GM18498 (cell line): ENCODE results near the gene C11orf52.
"Not testable (repeated sequence)": the region's sequence is repeated elsewhere in the genome, so short reads cannot be mapped to it uniquely, and the experiment has no call there.

Source experiments
- ATAC-seq: cut with Tn5 transposase; IDR thresholded peaks from one replicate; pipeline ENCODE4 v1.9.1; 2021; ENCODE audit warnings: mild to moderate bottlenecking, moderate library complexity; ENCODE audit not compliant: unreplicated experiment

The C11orf52 gene

GRCh38 chr11:111912535-111912934, 6.2 kb upstream of the C11orf52 start, which contains the start of gene HSPB2:
Gene HSPB2, plus strand, starts transcription at chr11:111912734. Its CDS starts 96 bp downstream, at chr11:111912830.
- ATAC-seq: no peak

GRCh38 chr11:111913031-111913861, 5.5 kb upstream of the C11orf52 start:
- no peak for ATAC-seq

GRCh38 chr11:111913997-111914396, 4.7 kb upstream of the C11orf52 start:
- no peak for ATAC-seq

GRCh38 chr11:111916768-111917167, 1.9 kb upstream of the C11orf52 start:
- ATAC-seq: no peak

GRCh38 chr11:111917312-111917711, 1.4 kb upstream of the C11orf52 start:
- ATAC-seq: no peak

GRCh38 chr11:111917788-111918187, 925 bp upstream of the C11orf52 start:
- ATAC-seq: no peak

GRCh38 chr11:111920908-111921307, 2.2 kb downstream of the C11orf52 start:
- no peak for ATAC-seq

- no peak for ATAC-seq
Measured at GRCh38 chr11:111921541-111922230, 3.0 kb downstream of the C11orf52 start.

- no peak for ATAC-seq
Measured at GRCh38 chr11:111922803-111923202, 4.1 kb downstream of the C11orf52 start.

- no peak for ATAC-seq
Measured at GRCh38 chr11:111923351-111923788, 4.7 kb downstream of the C11orf52 start.

GRCh38 chr11:111923951-111924350, 5.2 kb downstream of the C11orf52 start:
- ATAC-seq: no peak

- ATAC-seq: no peak
Measured at GRCh38 chr11:111925953-111926352, 7.2 kb downstream of the C11orf52 start.

GRCh38 chr11:111926505-111927391, 8.0 kb downstream of the C11orf52 start:
- ATAC-seq: peak; percentile 94

- no peak for ATAC-seq
Measured at GRCh38 chr11:111930472-111930871, 11.8 kb downstream of the C11orf52 start.

- no peak for ATAC-seq
Measured at GRCh38 chr11:111932611-111932950, 13.9 kb downstream of the C11orf52 start.

GRCh38 chr11:111933176-111933575, 14.5 kb downstream of the C11orf52 start:
- not testable (repeated sequence) for ATAC-seq

GRCh38 chr11:111933872-111934271, 15.2 kb downstream of the C11orf52 start:
- ATAC-seq: no peak

GRCh38 chr11:111934306-111934705, 15.6 kb downstream of the C11orf52 start:
- ATAC-seq: no peak

- ATAC-seq: no peak
Measured at GRCh38 chr11:111935317-111936039, 16.8 kb downstream of the C11orf52 start.

GRCh38 chr11:111936040-111936540, 17.4 kb downstream of the C11orf52 start:
- ATAC-seq: no peak
